ENCODE results near the gene RNF213.
"Not testable (repeated sequence)": the region's sequence is repeated elsewhere in the genome, so short reads cannot be mapped to it uniquely, and the experiment has no call there.

RNF213 gene

GRCh38 chr17:80297996-80298560 lies 37.4 kb downstream of the RNF213 start:
- DNase-seq: no peak

DNA sequence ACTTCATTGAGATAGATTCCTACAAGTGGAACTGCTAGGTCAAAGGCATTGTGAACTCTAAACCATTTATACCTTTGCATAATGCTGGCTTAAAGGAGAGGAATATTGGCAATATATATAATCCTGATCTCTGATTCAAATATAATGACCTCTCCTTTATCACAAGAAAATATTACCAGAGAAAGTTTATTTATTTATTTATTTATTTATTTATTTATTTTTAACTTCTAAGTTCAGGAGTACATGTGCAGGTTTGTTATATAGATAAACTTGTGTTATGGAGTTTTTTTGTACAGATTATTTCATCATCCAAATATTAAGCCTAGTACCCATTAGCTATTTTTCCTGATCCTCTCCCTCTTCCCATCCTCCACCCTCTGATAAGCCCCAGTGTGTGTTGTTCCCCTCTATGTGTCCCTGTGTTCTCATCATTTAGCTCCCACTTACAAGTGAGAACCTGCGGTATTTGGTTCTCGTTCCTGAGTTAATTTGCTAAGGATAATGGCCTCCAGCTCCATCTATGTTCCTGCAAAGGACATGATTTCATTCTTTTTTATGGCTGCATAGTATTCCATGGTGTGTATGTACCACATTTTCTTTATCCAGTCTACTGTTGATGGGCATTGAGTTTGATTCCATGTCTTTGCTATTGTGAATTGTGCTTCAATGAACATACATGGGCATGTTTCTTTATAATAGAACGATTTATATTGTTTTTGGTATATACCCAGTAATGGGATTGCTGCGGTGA lies 38.9 kb downstream of the RNF213 start:
- not testable (repeated sequence) for DNase-seq

- DNase-seq: not testable (repeated sequence)
These were observed 40.1 kb downstream of the RNF213 start for GRCh38 chr17:80300756-80301155.

GRCh38 chr17:80303824-80304223 lies 43.2 kb downstream of the RNF213 start:
- DNase-seq: no peak

DNA sequence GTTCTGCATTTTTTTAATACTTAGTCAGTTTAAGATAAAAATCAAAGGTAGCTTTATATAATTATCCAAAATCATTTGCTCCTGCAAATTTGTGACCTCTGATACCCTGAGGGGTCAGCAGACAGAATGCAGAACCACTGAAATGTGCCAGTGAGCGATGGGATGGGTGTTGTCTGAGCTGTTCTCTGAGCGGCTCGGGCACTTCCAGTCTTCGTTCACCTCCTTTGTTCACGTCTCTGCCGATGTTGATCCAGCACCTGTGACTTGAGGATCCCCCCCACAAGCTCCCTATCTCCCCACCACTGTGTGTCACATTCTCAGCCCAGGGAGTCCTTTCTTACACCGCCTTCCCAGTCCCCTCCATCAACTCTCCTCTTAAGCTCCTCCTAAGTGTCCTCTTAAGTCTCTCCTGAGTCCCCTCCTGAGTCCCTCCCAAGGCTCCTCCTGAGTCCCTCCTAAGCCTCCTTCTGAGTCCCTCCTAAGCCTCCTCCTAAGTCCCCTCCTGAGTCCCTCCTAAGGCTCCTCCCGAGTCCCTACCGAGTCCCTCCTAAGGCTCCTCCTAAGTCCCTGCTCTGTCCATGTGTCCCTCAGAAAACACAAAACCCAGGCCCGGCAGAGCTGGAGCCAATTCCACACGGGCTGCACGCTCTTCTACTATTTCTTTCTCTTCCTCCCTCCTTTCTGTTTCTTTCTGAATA lies 47.5 kb downstream of the RNF213 start:
- DNase-seq: no peak

DNA sequence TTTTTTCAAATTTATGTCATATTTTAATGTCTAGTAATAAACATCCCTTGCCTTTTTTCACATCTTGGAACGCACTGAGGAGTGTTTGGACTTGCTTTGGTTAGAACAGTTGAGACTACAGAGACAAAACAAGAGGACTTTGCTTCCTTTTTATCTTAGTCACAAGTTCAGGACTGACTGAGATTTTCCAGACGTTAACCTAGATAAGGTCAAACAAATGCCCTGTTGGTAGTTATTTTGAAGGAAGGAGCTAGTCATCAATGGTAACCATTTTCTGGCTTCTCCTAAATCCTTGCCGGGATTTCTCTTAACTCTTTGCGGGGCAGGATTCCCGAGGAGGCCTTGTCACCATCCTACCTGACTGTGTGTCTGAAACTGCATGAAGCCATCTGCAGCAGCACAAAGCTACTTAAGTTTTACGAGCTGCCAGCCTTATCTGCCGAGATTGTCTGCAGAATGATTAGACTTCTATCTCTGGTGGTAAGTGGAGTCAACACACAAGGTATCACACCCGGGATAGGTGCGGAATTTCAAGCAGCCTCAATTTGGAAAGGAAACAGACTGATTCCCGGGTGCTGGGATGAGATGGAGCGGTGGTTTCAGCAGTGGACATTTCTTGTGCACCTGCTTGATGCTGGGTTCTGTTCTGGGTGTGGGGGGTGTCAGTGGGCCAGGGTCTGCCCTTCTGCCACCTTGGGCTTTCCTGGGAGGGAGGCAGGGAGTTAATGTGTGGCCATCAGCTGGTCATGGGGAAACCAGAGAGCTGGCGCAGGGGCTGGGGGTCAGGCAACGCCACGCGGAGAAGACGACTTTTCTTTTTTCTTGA lies 48.3 kb downstream of the RNF213 start:
- no peak for DNase-seq

DNA sequence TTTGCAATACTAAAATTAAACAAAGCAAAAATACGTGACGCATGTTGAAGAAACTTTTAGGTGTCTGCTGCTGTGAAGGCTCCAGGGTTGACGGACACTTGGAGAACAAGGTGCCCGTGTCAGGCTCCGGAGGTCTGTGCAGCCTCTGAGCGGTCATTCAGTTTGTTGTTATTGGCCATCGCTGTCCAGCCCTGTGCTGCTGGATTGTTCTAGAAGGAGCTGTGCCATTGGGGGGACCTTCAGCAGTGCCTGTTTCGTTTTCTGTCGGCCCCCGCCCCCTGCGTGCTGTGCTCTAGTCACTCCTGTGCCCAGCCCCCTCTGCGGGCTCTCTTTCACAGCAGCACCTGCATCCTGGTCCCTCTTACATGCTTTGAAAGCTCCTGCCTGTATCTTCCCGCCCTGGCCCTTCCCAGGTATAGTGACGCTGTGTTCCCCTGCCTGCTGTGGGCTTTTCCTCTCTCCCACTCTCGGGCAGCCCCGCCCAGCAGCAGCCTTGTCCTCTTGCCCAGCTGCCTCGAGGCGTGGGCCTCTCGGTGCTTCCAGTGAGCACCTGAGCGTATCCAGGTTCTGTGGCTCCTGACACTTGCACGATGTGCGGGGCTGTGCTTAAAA lies 50.7 kb downstream of the RNF213 start:
- DNase-seq: no peak

GRCh38 chr17:80312621-80313135 lies 52.0 kb downstream of the RNF213 start:
- DNase-seq: no peak

DNA sequence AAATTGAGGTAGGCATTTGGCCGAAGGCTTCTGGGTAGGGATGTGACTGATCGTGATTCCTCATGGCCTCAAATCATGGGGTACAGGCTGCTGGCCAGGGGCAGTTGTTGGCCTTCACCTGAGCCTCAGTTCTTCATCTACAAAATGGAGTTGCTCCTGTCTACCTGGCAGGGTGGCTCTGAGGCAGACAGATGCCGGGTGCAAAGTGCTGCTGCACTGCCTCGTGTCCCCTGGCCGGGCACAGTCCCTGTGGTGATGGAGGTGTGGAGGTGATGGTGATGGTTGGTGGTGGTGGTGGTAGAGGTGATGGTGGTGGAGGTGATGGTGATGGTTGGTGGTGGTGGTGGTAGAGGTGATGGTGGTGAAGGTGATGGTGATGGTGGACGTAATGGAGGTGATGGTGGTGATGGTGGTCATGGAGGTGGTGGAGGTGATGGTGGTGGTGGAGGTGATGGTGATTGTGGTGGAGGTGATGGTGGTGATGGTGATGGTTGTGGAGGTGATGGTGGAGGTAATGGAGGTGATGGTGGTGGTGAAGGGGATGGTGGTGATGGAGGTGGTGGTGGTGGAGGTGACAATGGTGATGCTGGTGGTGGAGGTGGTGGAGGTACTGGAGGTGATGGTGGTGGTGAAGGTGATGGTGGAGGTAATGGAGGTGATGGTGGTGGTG lies 52.6 kb downstream of the RNF213 start:
- peak; percentile 14 for DNase-seq

- not testable (repeated sequence) for DNase-seq
These were observed 53.3 kb downstream of the RNF213 start for GRCh38 chr17:80313946-80314345.

- peak; percentile 14 for DNase-seq
These were observed 55.0 kb downstream of the RNF213 start for GRCh38 chr17:80315517-80316182.

GRCh38 chr17:80316431-80316830 lies 55.8 kb downstream of the RNF213 start:
- DNase-seq: no peak

DNA sequence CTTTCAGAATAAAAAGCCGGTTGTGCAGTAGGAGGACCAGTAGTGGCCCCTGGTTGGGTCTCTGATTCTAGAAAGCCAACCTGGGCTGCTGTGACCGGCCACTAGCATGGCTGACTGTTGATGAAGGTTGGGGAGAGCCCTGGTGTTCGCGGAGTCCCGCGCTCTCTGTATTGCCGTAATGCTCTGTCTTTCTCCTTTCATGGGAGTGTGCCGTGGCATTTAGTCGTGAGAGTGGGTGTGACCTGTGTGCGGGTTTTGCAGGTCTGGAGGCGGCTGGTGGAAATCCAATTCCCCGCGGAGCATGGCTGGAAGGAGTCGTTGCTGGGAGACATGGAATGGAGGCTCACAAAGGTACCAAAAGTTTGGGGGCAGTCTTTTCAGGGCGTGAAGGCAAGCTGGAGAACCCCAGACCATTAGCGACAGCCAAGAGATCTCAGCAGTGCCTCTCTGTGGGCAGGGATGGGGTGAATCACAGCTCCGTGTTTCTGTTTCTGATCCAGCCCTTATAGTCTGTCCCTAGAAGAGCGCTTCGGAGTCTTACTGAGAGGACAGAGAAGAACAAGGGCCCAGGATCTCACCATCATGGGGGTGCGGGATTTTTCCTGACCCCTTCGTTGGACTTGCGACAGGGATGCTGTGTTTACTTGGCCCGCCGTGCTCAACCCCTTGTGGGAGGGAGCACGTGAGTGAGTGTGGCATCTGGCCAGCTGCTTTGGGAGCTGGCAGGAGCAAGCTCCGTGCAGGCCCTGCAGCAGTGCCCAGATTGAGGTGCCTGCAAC lies 56.5 kb downstream of the RNF213 start:
- DNase-seq: no peak

GRCh38 chr17:80317706-80317980 lies 57.0 kb downstream of the RNF213 start:
- DNase-seq: no peak

GRCh38 chr17:80318166-80318565 lies 57.5 kb downstream of the RNF213 start:
- no peak for DNase-seq

GRCh38 chr17:80319262-80319998 lies 58.8 kb downstream of the RNF213 start:
- DNase-seq: no peak

- no peak for DNase-seq
These were observed 59.3 kb downstream of the RNF213 start for GRCh38 chr17:80319999-80320344.

- DNase-seq: no peak
These were observed 59.8 kb downstream of the RNF213 start for GRCh38 chr17:80320496-80320895.

DNA sequence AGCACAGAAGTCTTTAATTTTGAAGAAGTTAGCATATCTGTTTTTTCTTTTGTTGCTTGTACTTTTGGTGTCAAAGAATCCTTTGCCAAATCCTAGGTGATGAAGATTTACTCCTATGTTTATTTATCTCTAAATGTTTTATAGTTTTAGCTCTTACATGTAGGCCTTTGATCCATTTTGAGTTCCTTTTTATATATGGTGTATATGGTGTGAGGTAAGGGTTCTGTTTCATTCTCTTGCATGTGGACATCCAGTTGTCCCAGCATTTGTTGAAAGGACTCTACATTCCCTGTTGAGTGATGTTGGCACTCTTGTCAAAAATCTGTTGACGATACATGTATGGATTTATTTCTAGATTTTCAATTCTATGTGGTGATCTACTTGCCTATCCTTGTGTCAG lies 62.2 kb downstream of the RNF213 start:
- DNase-seq: no peak

DNA sequence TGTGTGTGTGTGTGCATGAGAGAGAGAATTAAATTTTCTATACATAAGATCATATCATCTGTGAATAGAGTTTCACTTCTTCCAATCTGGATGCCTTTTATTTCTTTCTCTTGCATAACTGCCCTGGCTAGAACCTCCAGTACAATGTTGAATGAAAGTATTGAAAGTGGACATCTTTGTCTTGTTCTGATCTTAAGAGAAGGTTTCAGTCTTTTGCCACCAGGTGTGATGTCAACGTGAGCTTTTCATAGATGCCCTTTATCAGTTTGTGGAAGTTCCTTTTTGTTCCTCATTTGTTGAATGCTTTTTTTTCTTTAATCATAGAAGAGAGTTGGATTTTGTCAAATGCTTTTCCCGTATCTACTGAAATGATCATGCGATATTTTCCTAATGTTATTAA lies 63.3 kb downstream of the RNF213 start:
- DNase-seq: no peak
